GM23338 (cell line): ENCODE measurements around the gene TBC1D10B. TPM values are rescaled to one million over a fixed set of nuclear protein-coding genes. Genes with fewer than 3 reads are reported as not detected.

Experiments
- ATAC-seq: fragments of 200-7000 bp; cut with Tn5 transposase; 3 replicates; pipeline ENCODE4 v1.9.1; 2020
- DNase-seq: peaks from one replicate; pipeline ENCODE4 v3.0.0-alpha.2; 2015; ENCODE audit warnings: low spot score
- H2AFZ ChIP-seq: fragments of 200-600 bp; sonication (generic); 2 replicates; pipeline ENCODE4 v1.8.0; 2016; ENCODE audit warnings: antibody characterized with exemption, mild to moderate bottlenecking, moderate library complexity
- H3F3A ChIP-seq: fragments of 200-600 bp; sonication (generic); replicated peaks from 2 replicates; pipeline ENCODE4 v1.8.0; 2017; ENCODE audit warnings: antibody characterized with exemption, mixed run types, low read depth
- H3K27ac ChIP-seq: fragments of 200-600 bp; sonication (generic); 2 replicates; pipeline ENCODE4 v1.6.1; 2016; ENCODE audit warnings: low read depth
- H3K27me3 ChIP-seq: fragments of 200-600 bp; sonication (generic); 2 replicates; pipeline ENCODE4 v1.8.0; 2016; ENCODE audit warnings: mild to moderate bottlenecking, mixed run types, moderate library complexity; ENCODE audit not compliant: insufficient read depth
- H3K36me3 ChIP-seq: fragments of 200-600 bp; sonication (generic); 2 replicates; pipeline ENCODE4 v1.8.0; 2016; ENCODE audit warnings: mild to moderate bottlenecking; ENCODE audit not compliant: insufficient read depth
- H3K4me1 ChIP-seq: fragments of 200-600 bp; sonication (generic); 2 replicates; pipeline ENCODE4 v1.8.0; 2016; ENCODE audit warnings: mild to moderate bottlenecking, moderate library complexity; ENCODE audit not compliant: insufficient read depth
- H3K4me2 ChIP-seq: fragments of 200-600 bp; sonication (generic); 2 replicates; pipeline ENCODE4 v1.7.1; 2017; ENCODE audit warnings: mixed run types
- H3K4me3 ChIP-seq: fragments of 200-600 bp; sonication (generic); 2 replicates; pipeline ENCODE4 v1.6.1; 2016; ENCODE audit warnings: mixed run types
- H3K79me2 ChIP-seq: fragments of 200-600 bp; sonication (generic); replicated peaks from 2 replicates; pipeline ENCODE4 v1.8.0; 2017; ENCODE audit warnings: mild to moderate bottlenecking; ENCODE audit not compliant: insufficient read depth
- H3K9me2 ChIP-seq: fragments of 200-600 bp; sonication (generic); 2 replicates; pipeline ENCODE4 v1.8.0; 2017; ENCODE audit not compliant: insufficient read depth
- H4K20me1 ChIP-seq: fragments of 200-600 bp; sonication (generic); replicated peaks from 2 replicates; pipeline ENCODE4 v1.8.0; 2017; ENCODE audit warnings: mild to moderate bottlenecking; ENCODE audit not compliant: insufficient read depth
- H3K27ac Mint-ChIP-seq: 2 replicates; pipeline ENCODE4 v1.8.0; 2020; ENCODE audit warnings: inconsistent platforms, mild to moderate bottlenecking, moderate library complexity, mixed read lengths
- H3K27me3 Mint-ChIP-seq: 3 replicates; pipeline ENCODE4 v1.8.0; 2022; ENCODE audit warnings: low read depth, mild to moderate bottlenecking, moderate library complexity, mixed read lengths, inconsistent platforms; ENCODE audit not compliant: insufficient read depth, poor library complexity
- H3K36me3 Mint-ChIP-seq: 3 replicates; pipeline ENCODE4 v1.8.0; 2021; ENCODE audit warnings: low read depth, mild to moderate bottlenecking, inconsistent platforms, moderate library complexity, mixed read lengths
- H3K4me1 Mint-ChIP-seq: 3 replicates; pipeline ENCODE4 v1.8.0; 2020; ENCODE audit warnings: mild to moderate bottlenecking, inconsistent platforms, mixed read lengths
- H3K4me3 Mint-ChIP-seq: 3 replicates; pipeline ENCODE4 v1.8.0; 2021; ENCODE audit warnings: moderate library complexity, mild to moderate bottlenecking, inconsistent platforms, mixed read lengths
- H3K9me3 Mint-ChIP-seq: 3 replicates; pipeline ENCODE4 v1.8.0; 2020; ENCODE audit warnings: moderate library complexity, mild to moderate bottlenecking, inconsistent platforms, mixed read lengths
- CREB1 ChIP-seq: fragments of 250-450 bp; sonication (Bioruptor Pico); IDR thresholded peaks from 2 replicates; pipeline ENCODE4 v1.5.0; 2020; ENCODE audit warnings: low read depth, mild to moderate bottlenecking, moderate library complexity
- EZH2 ChIP-seq: fragments of 200-600 bp; sonication (generic); IDR thresholded peaks from one replicate; pipeline ENCODE4 v1.8.0; 2017; ENCODE audit warnings: antibody characterized with exemption, mild to moderate bottlenecking, low read depth; ENCODE audit not compliant: unreplicated experiment
- EZH2phosphoT487 ChIP-seq: fragments of 200-600 bp; sonication (generic); IDR thresholded peaks from one replicate; pipeline ENCODE4 v1.8.1; 2018; ENCODE audit warnings: antibody characterized with exemption; ENCODE audit not compliant: unreplicated experiment
- JUNB ChIP-seq: IDR thresholded peaks from one replicate; pipeline ENCODE4 v1.6.1; 2016; ENCODE audit warnings: antibody characterized with exemption; ENCODE audit not compliant: unreplicated experiment
- NANOG ChIP-seq: IDR thresholded peaks from 2 replicates; pipeline ENCODE4 v1.6.1; 2016; ENCODE audit warnings: antibody characterized with exemption, borderline replicate concordance
- POLR2AphosphoS5 ChIP-seq: IDR thresholded peaks from 2 replicates; pipeline ENCODE4 v1.6.1; 2016; ENCODE audit warnings: antibody characterized with exemption, low read depth
- REST ChIP-seq: IDR thresholded peaks from one replicate; pipeline ENCODE4 v1.6.1; 2018; ENCODE audit warnings: antibody characterized with exemption; ENCODE audit not compliant: unreplicated experiment
- STAT1 ChIP-seq: IDR thresholded peaks from one replicate; pipeline ENCODE4 v1.6.1; 2016; ENCODE audit warnings: antibody characterized with exemption; ENCODE audit not compliant: unreplicated experiment
- ZNF114 ChIP-seq: fragments of 250-450 bp; sonication (Bioruptor Pico); IDR thresholded peaks from 2 replicates; pipeline ENCODE4 v1.5.0; 2020; ENCODE audit warnings: mild to moderate bottlenecking, moderate library complexity
- ZNF331 ChIP-seq: fragments of 250-450 bp; sonication (Bioruptor Pico); IDR thresholded peaks from 2 replicates; pipeline ENCODE4 v1.5.0; 2020; ENCODE audit warnings: low read depth, mild to moderate bottlenecking, moderate library complexity
- polyA plus RNA-seq: library from polyadenylated mRNA; unstranded; fragments of >200 nt; fragmentation: Nextera tagmentation; extraction: Ambion mirVana; gene quantifications from 2 replicates; pipeline ENCODE4 v1.2.1, GENCODE V29; 2016
- total RNA-seq: library from RNA; depleted of rRNA; stranded (reverse); fragments of >200 nt; shearing (Covaris generic); gene quantifications from 2 replicates; pipeline ENCODE4 v1.2.3, GENCODE V29; 2014
- TF ChIP-seq, protein P1 (sequence below), 2 experiments: fragments of 200-600 bp in 1 of 2; sonication (generic) in 1 of 2; conservative IDR thresholded peaks; 2 replicates each; pipeline versions ENCODE4 v1.5.1 to v1.6.1; 2016 to 2017; ENCODE audit warnings: antibody characterized with exemption in 2 of 2, low read depth in 2 of 2, mild to moderate bottlenecking in 2 of 2, moderate library complexity in 1 of 2
- TF ChIP-seq, protein P2 (sequence below): IDR thresholded peaks from 2 replicates; pipeline ENCODE4 v1.6.1; 2016; ENCODE audit warnings: antibody characterized with exemption
- TF ChIP-seq, protein P3 (sequence below): fragments of 250-450 bp; sonication (Bioruptor Pico); IDR thresholded peaks from 2 replicates; pipeline ENCODE4 v1.5.0; 2020; ENCODE audit warnings: mild to moderate bottlenecking, moderate library complexity

TBC1D10B gene
- total and polyA plus RNA-seq, 2 experiments from 2014 or later: 13.3 to 30.8 TPM

- Histone ChIP-seq H3K36me3 (no peaks in the 10 kb centered on the region), H3K9me2 (no peaks in the 10 kb centered on the region), H3K27ac (no peak overlapping the region), H3K27me3 (no peaks in the 10 kb centered on the region), H3K79me2 (peaks cover 5% of the 10 kb centered on the region), H3K4me1 (peaks cover 3% of the 10 kb centered on the region; the same call in 1 of the 2 replicates), H4K20me1 (peaks cover 4% of the 10 kb centered on the region; the same call in 1 of the 2 replicates), H3K4me3 (no peak overlapping the region), H2AFZ (no peak overlapping the region), H3K4me2 (no peak overlapping the region), H3F3A (no peaks in the 10 kb centered on the region)
- Mint-ChIP-seq H3K9me3 (no peaks in the 10 kb centered on the region; the same call in 1 of the 3 replicates), H3K4me3 (no peak overlapping the region), H3K36me3 (peaks cover 29% of the 10 kb centered on the region), H3K27ac (no peak overlapping the region), H3K27me3 (peaks cover 18% of the 10 kb centered on the region), H3K4me1 (peaks cover 25% of the 10 kb centered on the region)
- ATAC-seq: no peak
- no peak for DNase-seq
- TF ChIP-seq, protein P1, sequence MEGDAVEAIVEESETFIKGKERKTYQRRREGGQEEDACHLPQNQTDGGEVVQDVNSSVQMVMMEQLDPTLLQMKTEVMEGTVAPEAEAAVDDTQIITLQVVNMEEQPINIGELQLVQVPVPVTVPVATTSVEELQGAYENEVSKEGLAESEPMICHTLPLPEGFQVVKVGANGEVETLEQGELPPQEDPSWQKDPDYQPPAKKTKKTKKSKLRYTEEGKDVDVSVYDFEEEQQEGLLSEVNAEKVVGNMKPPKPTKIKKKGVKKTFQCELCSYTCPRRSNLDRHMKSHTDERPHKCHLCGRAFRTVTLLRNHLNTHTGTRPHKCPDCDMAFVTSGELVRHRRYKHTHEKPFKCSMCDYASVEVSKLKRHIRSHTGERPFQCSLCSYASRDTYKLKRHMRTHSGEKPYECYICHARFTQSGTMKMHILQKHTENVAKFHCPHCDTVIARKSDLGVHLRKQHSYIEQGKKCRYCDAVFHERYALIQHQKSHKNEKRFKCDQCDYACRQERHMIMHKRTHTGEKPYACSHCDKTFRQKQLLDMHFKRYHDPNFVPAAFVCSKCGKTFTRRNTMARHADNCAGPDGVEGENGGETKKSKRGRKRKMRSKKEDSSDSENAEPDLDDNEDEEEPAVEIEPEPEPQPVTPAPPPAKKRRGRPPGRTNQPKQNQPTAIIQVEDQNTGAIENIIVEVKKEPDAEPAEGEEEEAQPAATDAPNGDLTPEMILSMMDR (conservative IDR thresholded peaks at IDR 0.05; ENCODE audit: low read depth in 2 of 2): no peak
- TF ChIP-seq REST (no peak), POLR2AphosphoS5 (no peak), CREB1 (CRISPR knock-in tag) (no peak), JUNB (no peak), ZNF114 (no peak), EZH2phosphoT487 (no peak), NANOG (no peak), STAT1 (no peak), EZH2 (no peak), ZNF331 (CRISPR knock-in tag) (no peak)
- TF ChIP-seq, protein P2, sequence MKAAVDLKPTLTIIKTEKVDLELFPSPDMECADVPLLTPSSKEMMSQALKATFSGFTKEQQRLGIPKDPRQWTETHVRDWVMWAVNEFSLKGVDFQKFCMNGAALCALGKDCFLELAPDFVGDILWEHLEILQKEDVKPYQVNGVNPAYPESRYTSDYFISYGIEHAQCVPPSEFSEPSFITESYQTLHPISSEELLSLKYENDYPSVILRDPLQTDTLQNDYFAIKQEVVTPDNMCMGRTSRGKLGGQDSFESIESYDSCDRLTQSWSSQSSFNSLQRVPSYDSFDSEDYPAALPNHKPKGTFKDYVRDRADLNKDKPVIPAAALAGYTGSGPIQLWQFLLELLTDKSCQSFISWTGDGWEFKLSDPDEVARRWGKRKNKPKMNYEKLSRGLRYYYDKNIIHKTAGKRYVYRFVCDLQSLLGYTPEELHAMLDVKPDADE: no peak
- TF ChIP-seq, protein P3, sequence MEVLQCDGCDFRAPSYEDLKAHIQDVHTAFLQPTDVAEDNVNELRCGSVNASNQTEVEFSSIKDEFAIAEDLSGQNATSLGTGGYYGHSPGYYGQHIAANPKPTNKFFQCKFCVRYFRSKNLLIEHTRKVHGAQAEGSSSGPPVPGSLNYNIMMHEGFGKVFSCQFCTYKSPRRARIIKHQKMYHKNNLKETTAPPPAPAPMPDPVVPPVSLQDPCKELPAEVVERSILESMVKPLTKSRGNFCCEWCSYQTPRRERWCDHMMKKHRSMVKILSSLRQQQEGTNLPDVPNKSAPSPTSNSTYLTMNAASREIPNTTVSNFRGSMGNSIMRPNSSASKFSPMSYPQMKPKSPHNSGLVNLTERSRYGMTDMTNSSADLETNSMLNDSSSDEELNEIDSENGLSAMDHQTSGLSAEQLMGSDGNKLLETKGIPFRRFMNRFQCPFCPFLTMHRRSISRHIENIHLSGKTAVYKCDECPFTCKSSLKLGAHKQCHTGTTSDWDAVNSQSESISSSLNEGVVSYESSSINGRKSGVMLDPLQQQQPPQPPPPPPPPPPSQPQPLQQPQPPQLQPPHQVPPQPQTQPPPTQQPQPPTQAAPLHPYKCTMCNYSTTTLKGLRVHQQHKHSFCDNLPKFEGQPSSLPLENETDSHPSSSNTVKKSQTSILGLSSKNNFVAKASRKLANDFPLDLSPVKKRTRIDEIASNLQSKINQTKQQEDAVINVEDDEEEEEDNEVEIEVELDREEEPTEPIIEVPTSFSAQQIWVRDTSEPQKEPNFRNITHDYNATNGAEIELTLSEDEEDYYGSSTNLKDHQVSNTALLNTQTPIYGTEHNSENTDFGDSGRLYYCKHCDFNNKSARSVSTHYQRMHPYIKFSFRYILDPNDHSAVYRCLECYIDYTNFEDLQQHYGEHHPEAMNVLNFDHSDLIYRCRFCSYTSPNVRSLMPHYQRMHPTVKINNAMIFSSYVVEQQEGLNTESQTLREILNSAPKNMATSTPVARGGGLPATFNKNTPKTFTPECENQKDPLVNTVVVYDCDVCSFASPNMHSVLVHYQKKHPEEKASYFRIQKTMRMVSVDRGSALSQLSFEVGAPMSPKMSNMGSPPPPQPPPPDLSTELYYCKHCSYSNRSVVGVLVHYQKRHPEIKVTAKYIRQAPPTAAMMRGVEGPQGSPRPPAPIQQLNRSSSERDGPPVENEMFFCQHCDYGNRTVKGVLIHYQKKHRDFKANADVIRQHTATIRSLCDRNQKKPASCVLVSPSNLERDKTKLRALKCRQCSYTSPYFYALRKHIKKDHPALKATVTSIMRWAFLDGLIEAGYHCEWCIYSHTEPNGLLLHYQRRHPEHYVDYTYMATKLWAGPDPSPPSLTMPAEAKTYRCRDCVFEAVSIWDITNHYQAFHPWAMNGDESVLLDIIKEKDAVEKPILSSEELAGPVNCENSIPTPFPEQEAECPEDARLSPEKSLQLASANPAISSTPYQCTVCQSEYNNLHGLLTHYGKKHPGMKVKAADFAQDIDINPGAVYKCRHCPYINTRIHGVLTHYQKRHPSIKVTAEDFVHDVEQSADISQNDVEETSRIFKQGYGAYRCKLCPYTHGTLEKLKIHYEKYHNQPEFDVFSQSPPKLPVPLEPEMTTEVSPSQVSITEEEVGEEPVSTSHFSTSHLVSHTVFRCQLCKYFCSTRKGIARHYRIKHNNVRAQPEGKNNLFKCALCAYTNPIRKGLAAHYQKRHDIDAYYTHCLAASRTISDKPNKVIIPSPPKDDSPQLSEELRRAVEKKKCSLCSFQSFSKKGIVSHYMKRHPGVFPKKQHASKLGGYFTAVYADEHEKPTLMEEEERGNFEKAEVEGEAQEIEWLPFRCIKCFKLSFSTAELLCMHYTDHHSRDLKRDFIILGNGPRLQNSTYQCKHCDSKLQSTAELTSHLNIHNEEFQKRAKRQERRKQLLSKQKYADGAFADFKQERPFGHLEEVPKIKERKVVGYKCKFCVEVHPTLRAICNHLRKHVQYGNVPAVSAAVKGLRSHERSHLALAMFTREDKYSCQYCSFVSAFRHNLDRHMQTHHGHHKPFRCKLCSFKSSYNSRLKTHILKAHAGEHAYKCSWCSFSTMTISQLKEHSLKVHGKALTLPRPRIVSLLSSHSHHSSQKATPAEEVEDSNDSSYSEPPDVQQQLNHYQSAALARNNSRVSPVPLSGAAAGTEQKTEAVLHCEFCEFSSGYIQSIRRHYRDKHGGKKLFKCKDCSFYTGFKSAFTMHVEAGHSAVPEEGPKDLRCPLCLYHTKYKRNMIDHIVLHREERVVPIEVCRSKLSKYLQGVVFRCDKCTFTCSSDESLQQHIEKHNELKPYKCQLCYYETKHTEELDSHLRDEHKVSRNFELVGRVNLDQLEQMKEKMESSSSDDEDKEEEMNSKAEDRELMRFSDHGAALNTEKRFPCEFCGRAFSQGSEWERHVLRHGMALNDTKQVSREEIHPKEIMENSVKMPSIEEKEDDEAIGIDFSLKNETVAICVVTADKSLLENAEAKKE (CRISPR knock-in tag): no peak
These were observed 10.5 kb downstream of the TBC1D10B start for GRCh38 chr16:30359871-30360170.
